Measurements from ENCODE around the gene ANKRD6. TPM values are rescaled to one million over a fixed set of nuclear protein-coding genes. Genes with fewer than 3 reads are reported as not detected.
A peak's percentile ranks its signal among the peaks of the same experiment; 100 is the strongest.

Gene ANKRD6
- total and polyA plus RNA-seq, 2 donors = 10.6 to 12.3 TPM

GRCh38 chr6:89410788-89411144 lies 22.2 kb upstream of the ANKRD6 start:
- peak in 2 of 9 donors; percentile 24 to 54 for DNase-seq (ENCODE audit: low read depth in 6 of 9, low spot score in 9 of 9)
- Histone ChIP-seq H3K4me1 (ENCODE audit: control insufficient read depth in 2 of 2, insufficient read depth in 2 of 2, low read length in 2 of 2) (peaks cover 13 to 23% of the 10 kb centered on the region in 2 donors), H3K9me3 (ENCODE audit: control insufficient read depth in 2 of 2, insufficient read depth in 1 of 2, low read length in 1 of 2) (no peaks in the 10 kb centered on the region), H3K27ac (ENCODE audit: low read depth in 1 of 2, low read length in 1 of 2) (peak overlapping the region; percentile 42 to 48), H3K27me3 (ENCODE audit: control insufficient read depth in 2 of 2, insufficient read depth in 1 of 2, low read length in 1 of 2) (peaks cover 0 to 11% of the 10 kb centered on the region in 2 donors), H3K36me3 (ENCODE audit: control insufficient read depth in 2 of 2, insufficient read depth in 2 of 2, low read length in 1 of 2) (no peaks in the 10 kb centered on the region), H3K4me3 (ENCODE audit: low read length in 2 of 2) (peak overlapping the region; percentile 66 to 90)
- 11% methylated on average over 4 of the region's 4 CpGs for WGBS

DNA sequence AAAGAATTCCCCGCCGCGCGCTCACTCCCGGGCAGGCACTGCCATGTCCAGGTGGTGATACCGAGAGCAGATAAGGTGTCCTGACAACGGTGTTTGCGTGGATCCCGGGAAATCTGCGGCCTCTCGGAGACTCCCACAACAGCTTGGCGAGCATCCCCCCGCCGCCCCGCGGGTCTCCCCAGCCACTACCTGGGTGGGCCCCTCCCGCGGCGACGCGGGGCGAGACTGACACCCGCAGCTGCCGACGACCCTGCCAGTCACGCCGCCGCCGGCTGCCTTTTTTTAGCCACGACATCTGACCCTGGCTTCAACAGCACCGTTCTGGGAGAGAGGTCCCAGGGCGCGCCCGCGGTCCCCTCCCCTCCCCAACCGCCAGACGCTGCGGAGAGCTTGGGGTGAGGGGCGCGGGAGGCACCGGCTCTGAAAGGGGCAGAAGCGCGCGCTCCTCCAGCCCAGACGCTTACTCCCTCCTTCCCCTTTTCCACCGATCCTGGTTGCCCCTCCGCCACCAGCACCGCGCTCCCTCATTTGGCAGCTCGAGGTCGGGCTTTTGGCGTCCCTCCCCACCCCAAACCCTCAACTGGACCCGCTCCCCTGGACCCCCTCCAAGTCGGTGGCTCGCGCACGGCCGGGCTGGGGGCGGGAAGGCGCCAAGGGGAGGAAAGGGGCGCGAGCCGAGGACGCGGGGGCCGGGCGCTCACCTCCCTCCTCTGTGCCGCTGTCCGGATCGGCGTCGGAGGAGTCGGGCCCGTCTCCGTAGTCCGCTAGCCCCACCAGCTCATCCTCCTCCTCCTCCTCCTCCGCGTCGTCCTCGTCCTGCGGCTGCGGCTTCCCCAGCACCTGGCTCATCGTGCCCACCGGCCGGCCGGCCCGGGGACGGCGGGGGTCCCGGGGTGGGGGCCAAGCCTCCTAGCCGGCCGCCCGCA lies 21.5 kb upstream of the ANKRD6 start:
- DNase-seq (ENCODE audit: low read depth in 6 of 9, low spot score in 9 of 9) = peak in 5 of 9 donors; percentile 29 to 58 (median 35)
- H3K4me1 ChIP-seq (ENCODE audit: control insufficient read depth in 2 of 2, insufficient read depth in 2 of 2, low read length in 2 of 2) = peaks cover 13 to 21% of the 10 kb centered on the region in 2 donors

DNA sequence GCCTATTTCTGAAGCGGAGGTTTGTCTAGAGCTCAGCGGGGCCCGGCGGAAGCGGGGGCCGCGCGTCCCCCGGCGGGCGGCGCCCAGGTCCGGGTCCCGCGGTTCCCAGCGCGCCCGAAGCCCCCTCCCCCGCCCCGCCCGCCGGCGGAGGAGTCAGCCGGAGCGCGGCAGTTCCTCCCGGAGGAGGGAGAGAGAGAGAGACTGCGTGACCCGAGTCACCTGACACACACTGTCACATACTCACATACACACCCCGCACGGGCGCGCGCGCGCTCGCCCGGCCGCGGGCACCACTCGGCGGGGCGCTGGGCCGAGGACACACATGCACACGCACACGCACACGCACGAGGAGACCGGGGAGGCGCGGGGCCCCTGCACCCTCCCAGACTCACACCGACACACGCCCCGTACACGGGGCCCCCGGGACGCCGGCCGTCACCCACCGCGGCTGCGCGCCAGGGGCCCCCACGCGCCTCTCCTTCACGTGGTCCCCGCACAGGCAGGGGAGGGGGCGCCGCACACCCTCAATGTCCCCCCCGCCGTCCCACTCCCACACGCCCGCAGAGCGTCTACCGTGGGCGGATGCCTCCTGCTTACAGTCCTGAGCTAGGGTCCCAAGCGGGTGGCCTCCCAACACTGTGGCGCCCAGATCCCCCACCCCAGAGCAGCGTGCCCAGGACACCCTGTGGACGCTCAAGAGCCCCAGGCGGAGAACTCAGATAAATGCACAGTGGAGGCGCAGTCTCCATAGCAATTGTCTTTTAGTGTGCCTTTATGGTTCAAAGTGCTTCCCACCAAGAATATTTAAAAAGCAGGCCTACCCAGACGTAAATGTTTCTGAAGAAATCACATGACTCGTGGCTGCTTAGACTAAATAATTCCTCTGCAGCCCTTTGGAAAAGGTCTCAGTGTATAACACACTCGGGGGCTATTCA lies 20.6 kb upstream of the ANKRD6 start, which contains the start of gene RRAGD:
TSS of gene RRAGD (minus strand) at position 203 of the 935 bp plus-strand sequence. CDS start 280 bp downstream, outside the sequence.
- Histone ChIP-seq H3K4me1 (ENCODE audit: control insufficient read depth in 2 of 2, insufficient read depth in 2 of 2, low read length in 2 of 2) (peaks cover 13 to 15% of the 10 kb centered on the region in 2 donors), H3K27ac (ENCODE audit: low read depth in 1 of 2, low read length in 1 of 2) (peak within 1 kb of the TSS; percentile 61 to 64), H3K9me3 (ENCODE audit: control insufficient read depth in 2 of 2, insufficient read depth in 1 of 2, low read length in 1 of 2) (no peaks in the 10 kb centered on the region), H3K4me3 (ENCODE audit: low read length in 2 of 2) (peak within 1 kb of the TSS; percentile 66 to 90), H3K27me3 (ENCODE audit: control insufficient read depth in 2 of 2, insufficient read depth in 1 of 2, low read length in 1 of 2) (peaks cover 0 to 11% of the 10 kb centered on the region in 2 donors), H3K36me3 (ENCODE audit: control insufficient read depth in 2 of 2, insufficient read depth in 2 of 2, low read length in 1 of 2) (no peaks in the 10 kb centered on the region)
- under 1% methylated on average over 85 of the region's 85 CpGs for WGBS
- peak in 6 of 9 donors; percentile 64 to 84 (median 74) for DNase-seq (ENCODE audit: low read depth in 6 of 9, low spot score in 9 of 9)

More for the DNA sequence above, 21.5 kb upstream of the ANKRD6 start:
- Histone ChIP-seq H3K9me3 (ENCODE audit: control insufficient read depth in 2 of 2, insufficient read depth in 1 of 2, low read length in 1 of 2) (no peaks in the 10 kb centered on the region), H3K27me3 (ENCODE audit: control insufficient read depth in 2 of 2, insufficient read depth in 1 of 2, low read length in 1 of 2) (peaks cover 0 to 11% of the 10 kb centered on the region in 2 donors), H3K4me3 (ENCODE audit: low read length in 2 of 2) (peak overlapping the region; percentile 66 to 90), H3K36me3 (ENCODE audit: control insufficient read depth in 2 of 2, insufficient read depth in 2 of 2, low read length in 1 of 2) (no peaks in the 10 kb centered on the region), H3K27ac (ENCODE audit: low read depth in 1 of 2, low read length in 1 of 2) (peak overlapping the region; percentile 55 to 58)
- WGBS = under 1% methylated on average over 93 of the region's 93 CpGs

DNA sequence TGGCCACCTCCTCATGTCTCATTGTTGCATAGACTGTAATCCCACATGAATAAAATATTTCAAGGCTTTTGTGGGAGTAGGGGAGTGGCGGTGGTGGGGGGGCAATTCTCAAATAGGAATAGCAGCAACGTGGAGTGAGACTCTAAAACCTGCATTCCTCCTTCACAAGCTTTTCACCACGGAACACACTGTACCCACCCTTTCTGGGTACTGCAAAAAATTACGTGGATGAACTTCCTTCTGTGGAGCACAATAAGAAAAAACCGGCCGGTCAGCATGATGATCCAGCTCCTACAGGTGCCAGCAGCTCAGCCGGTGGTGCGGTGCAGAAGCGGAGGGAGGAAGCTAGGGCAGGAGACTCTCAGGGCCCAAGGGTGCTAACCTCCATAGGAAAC lies 19.9 kb upstream of the ANKRD6 start:
- no peaks in the 10 kb centered on the region for H3K9me3 ChIP-seq (ENCODE audit: control insufficient read depth in 2 of 2, insufficient read depth in 1 of 2, low read length in 1 of 2)
- peaks cover 13 to 15% of the 10 kb centered on the region in 2 donors for H3K4me1 ChIP-seq (ENCODE audit: control insufficient read depth in 2 of 2, insufficient read depth in 2 of 2, low read length in 2 of 2)
- H3K27ac ChIP-seq (ENCODE audit: low read depth in 1 of 2, low read length in 1 of 2) = no peak overlapping the region
- no peak for DNase-seq (ENCODE audit: low read depth in 6 of 9, low spot score in 9 of 9)
- H3K27me3 ChIP-seq (ENCODE audit: control insufficient read depth in 2 of 2, insufficient read depth in 1 of 2, low read length in 1 of 2) = peaks cover 0 to 11% of the 10 kb centered on the region in 2 donors
- no peaks in the 10 kb centered on the region for H3K36me3 ChIP-seq (ENCODE audit: control insufficient read depth in 2 of 2, insufficient read depth in 2 of 2, low read length in 1 of 2)
- 10% methylated on average over 9 of the region's 9 CpGs for WGBS
- peak overlapping the region; percentile 66 to 90 for H3K4me3 ChIP-seq (ENCODE audit: low read length in 2 of 2)

DNA sequence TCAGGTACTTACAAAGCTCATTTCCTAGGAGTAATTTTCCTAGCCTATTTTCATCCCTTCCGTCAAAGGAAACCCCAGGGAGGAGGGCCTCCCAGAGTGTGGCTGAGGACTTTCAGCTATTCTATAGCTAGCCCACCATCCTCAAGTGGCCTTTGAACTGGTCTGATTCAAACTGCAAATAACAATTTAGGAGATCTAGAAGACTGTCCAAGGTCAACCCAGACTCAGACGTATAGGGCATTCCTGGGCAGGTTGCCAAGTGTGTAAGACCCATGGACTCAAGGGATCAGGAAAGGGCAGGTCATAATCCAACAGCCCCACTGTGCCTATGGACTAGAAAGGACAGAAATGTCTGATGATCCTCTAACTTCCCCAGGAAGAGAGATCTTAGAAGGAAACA lies 18.7 kb upstream of the ANKRD6 start:
- DNase-seq (ENCODE audit: low read depth in 6 of 9, low spot score in 9 of 9) = no peak
- Histone ChIP-seq H3K4me1 (ENCODE audit: control insufficient read depth in 2 of 2, insufficient read depth in 2 of 2, low read length in 2 of 2) (peaks cover 13 to 15% of the 10 kb centered on the region in 2 donors), H3K9me3 (ENCODE audit: control insufficient read depth in 2 of 2, insufficient read depth in 1 of 2, low read length in 1 of 2) (no peaks in the 10 kb centered on the region), H3K27me3 (ENCODE audit: control insufficient read depth in 2 of 2, insufficient read depth in 1 of 2, low read length in 1 of 2) (peaks cover 0 to 11% of the 10 kb centered on the region in 2 donors), H3K4me3 (ENCODE audit: low read length in 2 of 2) (no peak overlapping the region), H3K36me3 (ENCODE audit: control insufficient read depth in 2 of 2, insufficient read depth in 2 of 2, low read length in 1 of 2) (no peaks in the 10 kb centered on the region), H3K27ac (ENCODE audit: low read depth in 1 of 2, low read length in 1 of 2) (no peak overlapping the region)
- WGBS = 44% methylated on average over 2 of the region's 2 CpGs

DNA sequence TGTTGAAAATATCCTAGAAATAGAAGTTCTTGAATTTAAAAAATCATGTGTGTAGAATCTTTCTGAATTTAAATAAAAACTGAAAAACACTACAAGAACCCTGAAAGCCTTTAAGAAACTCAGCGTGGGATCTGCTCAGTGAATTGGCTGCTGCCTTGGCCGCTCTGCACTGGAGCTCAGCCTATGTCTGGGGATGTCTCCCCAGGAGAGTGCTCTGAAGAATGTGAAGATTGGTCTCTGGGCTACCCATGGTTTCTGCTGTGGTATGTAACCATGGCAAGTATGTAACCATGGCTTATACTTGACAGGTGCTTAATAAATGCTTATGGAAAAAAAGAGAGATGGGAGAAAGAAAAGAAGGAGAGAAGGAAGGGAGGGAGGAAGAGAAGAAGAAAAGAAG lies 17.8 kb upstream of the ANKRD6 start:
- no peak overlapping the region for H3K4me3 ChIP-seq (ENCODE audit: low read length in 2 of 2)
- H3K27ac ChIP-seq (ENCODE audit: low read depth in 1 of 2, low read length in 1 of 2) = no peak overlapping the region
- 98% methylated on average over 2 of the region's 2 CpGs for WGBS
- DNase-seq (ENCODE audit: low read depth in 6 of 9, low spot score in 9 of 9) = no peak
- no peaks in the 10 kb centered on the region for H3K36me3 ChIP-seq (ENCODE audit: control insufficient read depth in 2 of 2, insufficient read depth in 2 of 2, low read length in 1 of 2)
- H3K4me1 ChIP-seq (ENCODE audit: control insufficient read depth in 2 of 2, insufficient read depth in 2 of 2, low read length in 2 of 2) = peaks cover 13% of the 10 kb centered on the region in 2 donors
- H3K27me3 ChIP-seq (ENCODE audit: control insufficient read depth in 2 of 2, insufficient read depth in 1 of 2, low read length in 1 of 2) = peaks cover 0 to 11% of the 10 kb centered on the region in 2 donors
- no peaks in the 10 kb centered on the region for H3K9me3 ChIP-seq (ENCODE audit: control insufficient read depth in 2 of 2, insufficient read depth in 1 of 2, low read length in 1 of 2)

DNA sequence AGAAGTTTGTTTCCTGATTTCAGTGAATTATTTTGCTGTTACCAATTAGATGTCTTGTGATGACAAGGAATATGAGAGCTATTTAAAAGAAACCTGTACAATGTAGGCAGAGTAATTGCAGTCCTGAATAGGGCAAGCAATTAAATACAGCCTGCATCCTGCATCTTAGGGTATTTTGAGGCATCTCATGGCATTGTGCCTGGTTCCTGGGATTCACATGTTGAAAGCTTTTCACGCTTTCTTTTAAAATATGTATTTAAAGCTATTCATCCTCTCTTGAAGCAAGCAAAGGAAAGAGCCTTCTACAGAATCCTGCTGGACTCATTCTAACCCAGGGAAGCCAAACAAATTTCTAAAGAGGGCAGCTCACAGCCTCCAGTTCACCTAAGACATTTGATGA lies 16.2 kb upstream of the ANKRD6 start:
- no peak overlapping the region for H3K27ac ChIP-seq (ENCODE audit: low read depth in 1 of 2, low read length in 1 of 2)
- no peaks in the 10 kb centered on the region for H3K36me3 ChIP-seq (ENCODE audit: control insufficient read depth in 2 of 2, insufficient read depth in 2 of 2, low read length in 1 of 2)
- WGBS = 94% methylated on average over 1 of the region's 1 CpG
- H3K4me3 ChIP-seq (ENCODE audit: low read length in 2 of 2) = no peak overlapping the region
- no peak for DNase-seq (ENCODE audit: low read depth in 6 of 9, low spot score in 9 of 9)
- H3K27me3 ChIP-seq (ENCODE audit: control insufficient read depth in 2 of 2, insufficient read depth in 1 of 2, low read length in 1 of 2) = peaks cover 0 to 5% of the 10 kb centered on the region in 2 donors
- H3K9me3 ChIP-seq (ENCODE audit: control insufficient read depth in 2 of 2, insufficient read depth in 1 of 2, low read length in 1 of 2) = no peaks in the 10 kb centered on the region
- peaks cover 10% of the 10 kb centered on the region in 2 donors for H3K4me1 ChIP-seq (ENCODE audit: control insufficient read depth in 2 of 2, insufficient read depth in 2 of 2, low read length in 2 of 2)

DNA sequence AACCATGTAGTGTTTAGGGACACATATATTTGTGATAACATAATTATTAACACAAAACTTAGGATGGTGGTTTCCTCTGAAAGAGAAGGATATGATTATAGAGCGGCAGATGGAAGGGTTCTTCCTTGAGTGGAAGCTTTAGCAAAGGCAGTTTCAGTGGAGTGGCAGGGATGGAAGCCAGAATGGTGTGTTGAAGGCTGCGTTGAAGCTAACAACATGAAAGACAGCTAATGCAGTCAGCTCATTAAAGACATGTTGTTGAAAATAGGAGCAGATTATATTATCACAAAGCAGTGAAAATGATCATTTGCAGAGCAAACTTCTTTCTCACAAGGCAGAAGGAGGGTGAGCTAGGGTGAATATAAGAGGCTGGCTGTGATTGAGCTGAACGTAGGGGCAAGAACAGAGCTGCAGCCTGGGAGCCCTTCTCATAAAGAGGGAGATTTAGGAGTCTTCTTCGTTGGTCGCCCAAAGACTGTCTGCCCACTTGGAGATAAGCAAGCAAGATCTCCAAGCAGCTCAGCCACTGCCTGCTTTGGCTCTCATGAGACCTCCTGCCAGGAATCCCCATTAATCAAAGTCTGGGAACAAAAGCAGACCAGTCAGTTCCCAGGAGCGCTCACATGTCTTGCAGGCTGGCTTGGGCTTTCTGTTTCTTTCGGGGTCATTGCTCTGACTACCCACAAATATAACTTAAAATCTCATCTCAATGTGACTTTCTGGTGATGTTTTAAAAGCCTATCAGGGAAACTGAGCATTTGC lies 2.6 kb upstream of the ANKRD6 start:
- Histone ChIP-seq H3K4me3 (ENCODE audit: low read length in 2 of 2) (no peak overlapping the region), H3K27me3 (ENCODE audit: control insufficient read depth in 2 of 2, insufficient read depth in 1 of 2, low read length in 1 of 2) (peaks cover 5 to 20% of the 10 kb centered on the region in 2 donors), H3K36me3 (ENCODE audit: control insufficient read depth in 2 of 2, insufficient read depth in 2 of 2, low read length in 1 of 2) (no peaks in the 10 kb centered on the region), H3K4me1 (ENCODE audit: control insufficient read depth in 2 of 2, insufficient read depth in 2 of 2, low read length in 2 of 2) (peaks cover 3 to 14% of the 10 kb centered on the region in 2 donors), H3K27ac (ENCODE audit: low read depth in 1 of 2, low read length in 1 of 2) (no peak overlapping the region), H3K9me3 (ENCODE audit: control insufficient read depth in 2 of 2, insufficient read depth in 1 of 2, low read length in 1 of 2) (no peaks in the 10 kb centered on the region)
- WGBS = 92% methylated on average over 7 of the region's 7 CpGs
- no peak for DNase-seq (ENCODE audit: low read depth in 6 of 9, low spot score in 9 of 9)

Data from thymus (tissue), 11 donors.